MG63 (cell line): ENCODE measurements around the gene MIA. TPM values are rescaled to one million over a fixed set of nuclear protein-coding genes. Genes with fewer than 3 reads are reported as not detected.
"Not testable (repeated sequence)": the region's sequence is repeated elsewhere in the genome, so short reads cannot be mapped to it uniquely, and the experiment has no call there.

Experiments
- DNase-seq: peaks from one replicate; pipeline ENCODE4 v3.0.0-alpha.2; 2020
- H3K27me3 ChIP-seq: fragments of 250-450 bp; sonication (Bioruptor Pico); 2 replicates; pipeline ENCODE4 v1.5.1; 2020; ENCODE audit warnings: mild to moderate bottlenecking, moderate library complexity
- H3K36me3 ChIP-seq: fragments of 250-450 bp; sonication (Bioruptor Pico); 2 replicates; pipeline ENCODE4 v1.5.1; 2020; ENCODE audit warnings: mild to moderate bottlenecking, moderate library complexity
- H3K4me3 ChIP-seq: fragments of 250-450 bp; sonication (Bioruptor Pico); 2 replicates; pipeline ENCODE4 v1.5.1; 2020; ENCODE audit warnings: mild to moderate bottlenecking, moderate library complexity
- H3K9me3 ChIP-seq: fragments of 250-450 bp; sonication (Bioruptor Pico); 2 replicates; pipeline ENCODE4 v1.5.1; 2020; ENCODE audit warnings: mild to moderate bottlenecking, moderate library complexity
- total RNA-seq: library from RNA; depleted of rRNA; stranded (reverse); fragments of >200 nt; shearing (Covaris generic); gene quantifications from 2 replicates; pipeline ENCODE4 v1.2.3, GENCODE V29; 2014; ENCODE audit warnings: low replicate concordance

Gene MIA
- total RNA-seq, 1 experiment from 2014 or later = not detected

DNA sequence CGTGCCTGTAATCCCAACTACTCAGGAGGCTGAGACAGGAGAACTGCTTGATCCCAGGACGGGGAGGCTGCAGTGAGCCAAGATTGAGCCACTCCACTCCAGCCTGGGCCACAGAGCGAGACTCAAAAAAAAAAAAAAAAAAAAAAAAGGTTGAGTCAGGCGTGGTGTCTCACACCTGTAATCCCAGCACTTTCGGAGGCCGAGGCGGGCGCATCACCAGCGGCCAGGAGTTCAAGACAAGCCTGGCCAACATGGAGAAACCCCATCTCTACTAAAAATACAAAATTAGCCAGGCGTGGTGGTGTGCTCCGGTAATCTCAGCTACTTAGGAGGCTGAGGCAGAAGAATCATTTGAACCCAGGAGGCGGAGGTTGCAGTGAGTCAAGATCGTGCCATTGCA is 8.9 kb upstream of the MIA start:
- H3K4me3 ChIP-seq, H3K9me3 ChIP-seq, DNase-seq, H3K27me3 ChIP-seq: not testable (repeated sequence)
- peaks cover 57% of the 10 kb centered on the region for H3K36me3 ChIP-seq

GRCh38 chr19:40768869-40769268 is 6.5 kb upstream of the MIA start:
- no peak overlapping the region for H3K4me3 ChIP-seq
- H3K27me3 ChIP-seq = no peaks in the 10 kb centered on the region
- H3K9me3 ChIP-seq = no peaks in the 10 kb centered on the region
- no peak for DNase-seq
- H3K36me3 ChIP-seq = peaks cover 32% of the 10 kb centered on the region

DNA sequence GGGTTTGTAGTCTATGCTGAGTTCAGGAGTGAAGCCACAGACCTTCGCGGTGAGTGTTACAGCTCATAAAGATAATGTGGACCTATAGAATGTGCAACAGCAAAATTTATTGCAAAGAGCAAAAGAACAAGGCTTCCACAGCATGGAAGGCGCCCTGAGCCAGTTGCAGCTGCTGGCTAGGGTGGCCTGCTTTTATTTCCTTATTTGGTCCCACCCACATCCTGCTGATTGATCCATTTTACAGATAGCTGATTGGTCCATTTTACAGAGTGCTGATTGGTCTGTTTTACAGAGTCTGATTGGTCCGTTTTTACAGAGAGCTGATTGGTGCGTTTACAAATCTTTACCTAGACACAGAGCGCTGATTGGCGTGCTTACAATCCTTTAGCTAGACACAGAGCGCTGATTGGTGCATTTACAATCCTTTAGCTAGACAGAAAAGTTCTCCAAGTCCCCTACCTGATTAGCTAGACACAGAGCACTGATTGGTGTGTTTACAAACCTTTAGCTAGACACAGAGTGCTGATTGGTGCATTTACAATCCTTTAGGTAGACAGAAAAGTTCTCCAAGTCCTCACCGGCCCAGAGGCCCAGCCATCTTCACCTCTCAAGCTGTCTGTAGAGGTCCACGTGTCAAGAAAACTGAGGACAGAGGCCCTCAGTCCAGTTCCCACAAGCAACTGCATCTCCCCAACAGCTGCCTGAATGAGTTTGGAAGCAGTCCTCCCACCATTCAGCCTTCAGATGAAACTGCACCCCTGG is 4.0 kb upstream of the MIA start:
- H3K36me3 ChIP-seq, DNase-seq, H3K4me3 ChIP-seq, H3K9me3 ChIP-seq, H3K27me3 ChIP-seq: not testable (repeated sequence)

- no peaks in the 10 kb centered on the region for H3K36me3 ChIP-seq
- DNase-seq = no peak
- no peaks in the 10 kb centered on the region for H3K27me3 ChIP-seq
- no peaks in the 10 kb centered on the region for H3K9me3 ChIP-seq
- no peak overlapping the region for H3K4me3 ChIP-seq
Observed at GRCh38 chr19:40775632-40776022, 306 bp downstream of the MIA start.

DNA sequence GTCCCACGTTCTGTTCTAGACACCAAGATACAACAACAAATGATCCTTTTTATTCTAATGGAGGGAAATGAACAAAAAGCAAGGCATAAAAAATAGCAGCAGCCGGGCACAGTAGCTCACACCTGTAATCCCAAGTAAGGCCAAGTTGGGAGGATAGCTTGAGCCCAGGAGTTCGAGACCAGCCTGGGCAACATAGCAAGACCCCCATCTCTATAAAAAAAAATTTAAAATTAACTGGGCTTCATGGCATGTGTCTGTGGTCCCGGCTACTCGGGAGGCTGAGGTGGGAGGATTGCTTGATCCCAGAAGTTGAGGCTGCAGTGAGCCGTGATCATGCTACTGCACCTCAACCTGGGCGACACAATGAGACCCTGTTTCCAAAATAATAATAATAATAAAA is 1.0 kb downstream of the MIA start:
- no peaks in the 10 kb centered on the region for H3K9me3 ChIP-seq
- H3K27me3 ChIP-seq = no peaks in the 10 kb centered on the region
- H3K36me3 ChIP-seq = no peaks in the 10 kb centered on the region
- H3K4me3 ChIP-seq = no peak overlapping the region
- DNase-seq = no peak

DNA sequence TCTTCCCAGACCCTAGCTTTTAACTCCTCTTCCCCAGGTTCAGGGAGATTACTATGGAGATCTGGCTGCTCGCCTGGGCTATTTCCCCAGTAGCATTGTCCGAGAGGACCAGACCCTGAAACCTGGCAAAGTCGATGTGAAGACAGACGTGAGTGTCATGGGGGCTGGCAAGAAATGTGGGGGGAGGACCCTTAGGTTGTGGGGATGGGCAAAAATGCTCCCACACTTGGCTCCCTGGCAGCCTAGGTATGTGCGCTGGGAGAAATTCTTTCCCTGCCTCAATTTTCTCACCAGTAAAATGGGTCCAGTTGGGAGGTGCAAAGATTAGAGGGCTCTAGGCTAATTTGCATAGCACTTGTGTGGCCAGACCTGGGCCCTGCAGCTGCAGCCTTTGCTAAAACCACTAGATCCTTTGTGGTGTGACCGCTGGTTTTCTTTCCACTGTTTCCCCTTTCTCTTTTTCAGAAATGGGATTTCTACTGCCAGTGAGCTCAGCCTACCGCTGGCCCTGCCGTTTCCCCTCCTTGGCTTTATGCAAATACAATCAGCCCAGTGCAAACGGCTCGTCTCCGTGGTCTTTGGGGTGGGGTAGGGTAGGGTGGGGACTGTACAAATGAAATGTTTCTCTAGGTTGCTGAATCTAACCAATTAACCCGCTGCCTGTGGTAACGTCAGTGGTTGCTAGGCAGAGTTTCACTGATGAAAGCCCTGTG is 1.8 kb downstream of the MIA start:
- Histone ChIP-seq H3K27me3 (no peaks in the 10 kb centered on the region), H3K9me3 (no peaks in the 10 kb centered on the region), H3K4me3 (peak overlapping the region; percentile 70), H3K36me3 (no peaks in the 10 kb centered on the region)
- DNase-seq = peak; percentile 88

GRCh38 chr19:40777645-40777936 is 2.3 kb downstream of the MIA start:
- Histone ChIP-seq H3K4me3 (peak overlapping the region; percentile 70), H3K36me3 (no peaks in the 10 kb centered on the region), H3K27me3 (no peaks in the 10 kb centered on the region), H3K9me3 (no peaks in the 10 kb centered on the region)
- no peak for DNase-seq

DNA sequence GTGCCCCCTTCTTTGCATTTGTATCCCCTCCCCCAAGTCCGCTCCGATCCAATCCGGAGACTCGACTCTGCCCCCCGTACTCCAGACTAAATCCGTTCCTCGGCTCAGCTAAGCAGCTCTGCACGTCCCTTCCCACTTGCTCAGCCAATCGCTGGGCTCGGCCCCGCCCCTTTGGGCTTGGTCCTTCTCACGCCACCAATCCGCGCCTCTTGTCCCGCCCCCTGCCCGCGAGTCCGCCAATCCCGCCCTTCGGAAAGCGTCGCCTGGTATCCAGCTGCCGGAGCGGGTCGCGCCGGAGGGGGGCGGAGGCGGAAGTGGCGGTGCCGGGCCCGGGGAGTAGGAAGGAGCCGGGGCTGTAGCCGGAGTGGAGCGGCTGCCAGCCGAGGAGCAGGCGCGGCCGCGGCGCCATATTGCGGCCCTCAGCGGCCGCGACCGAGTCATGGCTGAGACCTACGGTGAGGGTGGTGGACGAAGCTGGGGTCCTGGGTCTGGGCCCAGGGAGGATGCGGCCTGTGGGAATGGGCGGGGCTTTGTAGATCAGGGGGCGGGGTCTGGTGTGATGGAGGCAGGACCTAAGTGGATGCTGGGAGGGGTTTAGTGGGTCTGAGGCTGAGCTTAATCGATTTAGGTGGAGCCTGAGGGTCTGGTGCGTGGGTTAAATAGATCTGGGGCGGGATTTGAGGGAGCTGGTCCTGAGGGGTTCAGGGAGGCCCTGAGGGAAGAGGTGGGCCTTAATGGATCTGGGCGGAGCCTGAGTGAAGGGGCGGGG is 2.8 kb downstream of the MIA start, which contains the start of gene RAB4B:
Gene RAB4B, plus strand, starts transcription at position 311 of the 769 bp plus-strand sequence. Its CDS starts 129 bp downstream, at position 440.
- peak within 1 kb of the TSS; percentile 70 for H3K4me3 ChIP-seq
- H3K9me3 ChIP-seq = no peaks in the 10 kb centered on the region
- no peaks in the 10 kb centered on the region for H3K27me3 ChIP-seq
- H3K36me3 ChIP-seq = no peaks in the 10 kb centered on the region
- DNase-seq = peak; percentile 100

- DNase-seq = no peak
- H3K36me3 ChIP-seq = no peaks in the 10 kb centered on the region
- H3K9me3 ChIP-seq = no peaks in the 10 kb centered on the region
- peak overlapping the region; percentile 70 for H3K4me3 ChIP-seq
- H3K27me3 ChIP-seq = no peaks in the 10 kb centered on the region
Observed at GRCh38 chr19:40778706-40779284, 3.5 kb downstream of the MIA start.

- no peak for DNase-seq
- Histone ChIP-seq H3K9me3 (no peaks in the 10 kb centered on the region), H3K4me3 (no peak overlapping the region), H3K27me3 (no peaks in the 10 kb centered on the region), H3K36me3 (no peaks in the 10 kb centered on the region)
Observed at GRCh38 chr19:40780582-40780981, 5.3 kb downstream of the MIA start.

DNA sequence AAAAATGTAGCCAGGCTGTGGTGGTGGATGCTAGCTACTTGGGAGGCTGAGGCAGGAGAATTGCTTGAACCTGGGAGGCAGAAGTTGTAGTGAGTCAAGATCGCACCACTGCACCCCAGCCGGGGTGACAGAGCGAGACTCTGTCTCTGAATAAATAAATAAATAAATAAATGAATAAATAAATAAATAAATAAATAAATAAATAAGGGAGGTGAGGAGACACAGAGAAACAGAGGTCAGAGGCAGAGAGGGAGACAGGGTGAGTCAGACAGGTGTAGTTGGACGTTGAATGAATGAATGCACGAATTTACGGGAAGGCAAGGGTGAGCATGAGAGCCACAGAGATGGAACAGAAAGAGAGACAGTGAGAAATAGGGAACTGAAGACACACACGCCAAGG is 5.8 kb downstream of the MIA start:
- Histone ChIP-seq H3K4me3 (no peak overlapping the region), H3K27me3 (no peaks in the 10 kb centered on the region), H3K9me3 (no peaks in the 10 kb centered on the region), H3K36me3 (no peaks in the 10 kb centered on the region)
- DNase-seq = no peak

GRCh38 chr19:40783711-40784110 is 8.4 kb downstream of the MIA start:
- H3K4me3 ChIP-seq = no peak overlapping the region
- no peak for DNase-seq
- H3K27me3 ChIP-seq = no peaks in the 10 kb centered on the region
- H3K36me3 ChIP-seq = no peaks in the 10 kb centered on the region
- H3K9me3 ChIP-seq = no peaks in the 10 kb centered on the region

- H3K4me3 ChIP-seq, DNase-seq, H3K27me3 ChIP-seq, H3K9me3 ChIP-seq, H3K36me3 ChIP-seq: not testable (repeated sequence)
Observed at GRCh38 chr19:40784146-40784545, 8.8 kb downstream of the MIA start.

DNA sequence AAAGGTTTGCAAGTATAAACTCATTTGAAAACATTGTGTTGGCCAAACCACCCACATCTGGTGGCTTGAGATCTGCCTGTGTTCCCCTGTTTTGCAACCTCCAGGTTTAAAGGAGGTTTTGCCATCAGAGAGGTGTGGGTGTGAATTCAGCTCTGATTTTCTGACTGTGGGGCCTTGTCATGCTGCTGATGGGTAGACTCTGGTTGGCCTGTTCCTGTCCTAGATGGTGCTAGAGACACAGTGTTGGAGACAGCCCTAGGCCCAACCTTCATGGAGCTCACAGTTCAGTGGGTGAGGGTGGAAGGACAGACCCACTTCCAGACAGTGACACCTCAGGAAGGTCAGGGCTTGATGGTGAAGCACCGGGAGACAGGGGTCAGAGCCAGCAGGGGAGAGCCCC is 10.2 kb downstream of the MIA start:
- DNase-seq = no peak
- Histone ChIP-seq H3K27me3 (no peaks in the 10 kb centered on the region), H3K4me3 (no peak overlapping the region), H3K36me3 (no peaks in the 10 kb centered on the region), H3K9me3 (no peaks in the 10 kb centered on the region)

- no peak for DNase-seq
- no peaks in the 10 kb centered on the region for H3K27me3 ChIP-seq
- no peak overlapping the region for H3K4me3 ChIP-seq
- no peaks in the 10 kb centered on the region for H3K36me3 ChIP-seq
- H3K9me3 ChIP-seq = no peaks in the 10 kb centered on the region
Observed at GRCh38 chr19:40786060-40787037, 11.0 kb downstream of the MIA start.

- Histone ChIP-seq H3K9me3 (no peaks in the 10 kb centered on the region), H3K36me3 (no peaks in the 10 kb centered on the region; the same call in 1 of the 2 replicates), H3K4me3 (no peak overlapping the region), H3K27me3 (no peaks in the 10 kb centered on the region)
- DNase-seq = no peak
Observed at GRCh38 chr19:40791349-40791748, 16.0 kb downstream of the MIA start.
